Left lobe of liver (tissue), 2 donors: ENCODE measurements around the gene SELENOK. TPM values are rescaled to one million over a fixed set of nuclear protein-coding genes. Genes with fewer than 3 reads are reported as not detected.
A peak's percentile ranks its signal among the peaks of the same experiment; 100 is the strongest.

Experiments used
- ATAC-seq: fragments of 200-7000 bp; cut with Tn5 transposase; one replicate; pipeline ENCODE4 v1.9.1; 2020; ENCODE audit warnings: mild to moderate bottlenecking, moderate library complexity
- DNase-seq: peaks from one replicate; pipeline ENCODE4 v3.0.0-alpha.2; 2020; ENCODE audit warnings: low spot score
- total RNA-seq: library from RNA; stranded (reverse); gene quantifications from one replicate; pipeline ENCODE4 v1.2.1, GENCODE V29; 2021
- donor health status: DM: no; HTN: no; CAD: no; lungs with moderate emphysema.
- donor health status: DM: no; HTN: yes; CAD: no.

SELENOK gene
- total RNA-seq, 1 donor from 2014 or later, result 30.3 TPM

DNA sequence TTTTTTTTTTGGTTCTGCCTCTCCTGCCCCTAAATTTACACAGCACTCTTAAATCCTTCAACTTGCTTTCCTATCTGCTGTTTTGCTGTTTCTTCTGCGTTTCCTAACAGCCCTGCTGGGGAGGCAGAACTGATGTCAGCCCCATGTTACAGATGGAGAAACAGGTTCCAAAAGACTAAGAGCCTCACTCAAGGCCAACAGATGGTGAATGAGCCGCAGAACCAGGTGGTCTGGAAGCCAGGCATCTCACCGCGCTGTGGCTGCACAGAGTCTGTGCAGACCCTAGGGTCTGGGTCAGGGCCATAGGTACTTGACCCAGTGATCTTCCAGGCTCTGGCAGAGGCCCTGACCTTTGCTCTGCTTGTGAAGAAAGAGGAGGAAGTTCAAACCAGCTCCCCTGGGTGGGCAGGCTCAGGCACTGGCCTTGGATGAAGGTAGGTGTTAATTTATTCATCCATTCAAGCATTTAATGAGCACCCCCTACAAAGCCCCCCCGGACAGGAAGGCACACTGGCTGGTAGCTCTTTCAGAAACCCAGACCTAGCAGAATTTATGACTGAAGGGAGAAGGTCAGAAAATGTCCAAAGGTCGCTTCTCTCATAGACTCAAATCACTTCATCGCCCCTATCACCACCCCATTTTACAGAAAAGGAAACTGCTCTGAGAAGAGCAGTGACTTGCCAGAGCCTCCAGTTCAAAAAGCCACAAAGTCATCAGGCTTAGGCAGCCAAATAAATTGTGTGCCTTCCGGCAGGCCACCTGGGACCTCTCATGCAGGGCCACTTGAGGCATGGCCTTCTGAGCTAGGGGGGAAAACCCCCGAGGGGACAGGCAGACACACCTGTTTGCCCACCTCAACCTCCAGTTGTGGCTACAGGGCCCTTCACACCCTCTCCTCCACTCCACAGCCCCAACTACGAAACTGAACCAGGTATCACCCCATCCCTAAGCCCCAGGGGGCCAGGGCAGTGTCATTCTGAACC, 48.2 kb downstream of the SELENOK start:
- peak; percentile 13 for ATAC-seq
- DNase-seq, result peak; percentile 69

DNA sequence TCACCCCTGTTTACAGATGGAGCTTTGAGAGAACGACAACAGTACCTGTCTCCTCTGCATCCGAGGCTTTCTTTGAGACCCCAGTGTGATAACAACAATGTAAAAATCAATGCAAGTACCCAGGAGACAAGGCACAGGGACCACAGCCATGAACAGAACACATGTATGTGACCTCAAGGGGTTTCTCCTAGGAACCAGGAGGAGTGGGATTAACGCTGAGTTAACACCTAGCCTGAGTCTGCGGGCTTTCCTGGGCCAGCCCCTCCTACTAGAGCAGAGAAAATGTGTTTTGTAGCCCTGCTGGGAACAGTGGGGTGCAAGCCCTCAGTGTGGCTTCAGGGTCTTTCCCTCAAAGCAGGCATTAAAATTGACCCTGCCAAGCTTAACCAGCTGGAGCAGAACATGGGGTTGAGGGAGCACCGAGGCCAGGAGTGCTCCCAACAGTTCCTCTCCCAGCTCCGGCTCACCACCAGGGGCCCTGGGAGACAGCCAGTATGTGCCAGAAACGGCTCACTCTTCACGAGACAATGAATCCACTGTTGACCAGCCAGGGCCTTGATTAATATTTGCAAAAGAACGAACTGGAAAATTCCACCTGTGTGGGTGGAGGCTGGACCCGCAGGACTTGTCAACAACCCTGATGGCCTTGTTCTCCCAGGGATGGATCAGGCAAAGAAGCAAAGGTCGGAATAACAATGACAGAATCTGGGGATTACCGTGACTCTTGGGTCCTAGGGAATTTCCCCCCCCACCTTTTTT, 49.0 kb downstream of the SELENOK start:
- ATAC-seq (peak; percentile 57), DNase-seq (peak; percentile 93)

DNA sequence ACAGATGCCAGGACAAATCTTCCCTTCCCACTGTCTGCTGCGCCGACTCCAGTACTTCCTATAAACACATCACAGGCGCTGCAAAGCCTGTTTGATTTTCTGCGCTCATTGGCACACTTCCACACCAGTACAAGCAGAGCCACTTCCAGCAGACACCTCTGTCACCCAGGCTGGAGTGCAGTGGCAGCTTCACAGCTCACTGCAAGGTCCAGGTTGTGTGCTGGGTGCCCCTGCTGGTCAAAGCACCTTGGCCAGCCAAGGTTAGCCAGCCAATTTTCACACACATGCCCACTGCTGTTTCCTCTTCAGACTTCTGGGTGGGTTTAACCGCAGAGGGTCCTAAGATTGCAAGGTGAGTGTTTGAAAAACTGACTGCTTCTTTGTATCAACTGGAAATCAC, 50.4 kb downstream of the SELENOK start:
- ATAC-seq (peak; percentile 31), DNase-seq (peak; percentile 81)

DNA sequence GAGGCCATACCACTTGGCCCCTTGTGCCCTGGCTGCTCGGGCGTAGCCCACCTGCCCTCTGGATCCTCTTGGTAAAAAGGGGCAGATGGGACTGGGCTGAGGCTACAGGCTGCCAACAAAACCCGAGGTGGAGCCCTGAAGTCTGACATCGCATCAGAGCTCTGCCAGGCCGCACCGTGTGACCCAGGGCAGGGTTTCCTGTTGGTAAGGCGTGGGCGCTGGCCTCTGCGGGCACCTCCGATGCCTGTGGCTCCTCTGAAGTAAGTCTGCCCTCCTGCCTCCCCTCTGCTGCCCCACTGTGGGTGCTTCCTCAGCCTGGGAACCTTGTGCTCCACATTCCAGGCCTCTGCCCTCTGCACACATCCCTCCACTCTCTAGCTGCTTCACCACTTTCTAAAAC, 54.3 kb downstream of the SELENOK start:
- DNase-seq (no peak), ATAC-seq (no peak)

DNA sequence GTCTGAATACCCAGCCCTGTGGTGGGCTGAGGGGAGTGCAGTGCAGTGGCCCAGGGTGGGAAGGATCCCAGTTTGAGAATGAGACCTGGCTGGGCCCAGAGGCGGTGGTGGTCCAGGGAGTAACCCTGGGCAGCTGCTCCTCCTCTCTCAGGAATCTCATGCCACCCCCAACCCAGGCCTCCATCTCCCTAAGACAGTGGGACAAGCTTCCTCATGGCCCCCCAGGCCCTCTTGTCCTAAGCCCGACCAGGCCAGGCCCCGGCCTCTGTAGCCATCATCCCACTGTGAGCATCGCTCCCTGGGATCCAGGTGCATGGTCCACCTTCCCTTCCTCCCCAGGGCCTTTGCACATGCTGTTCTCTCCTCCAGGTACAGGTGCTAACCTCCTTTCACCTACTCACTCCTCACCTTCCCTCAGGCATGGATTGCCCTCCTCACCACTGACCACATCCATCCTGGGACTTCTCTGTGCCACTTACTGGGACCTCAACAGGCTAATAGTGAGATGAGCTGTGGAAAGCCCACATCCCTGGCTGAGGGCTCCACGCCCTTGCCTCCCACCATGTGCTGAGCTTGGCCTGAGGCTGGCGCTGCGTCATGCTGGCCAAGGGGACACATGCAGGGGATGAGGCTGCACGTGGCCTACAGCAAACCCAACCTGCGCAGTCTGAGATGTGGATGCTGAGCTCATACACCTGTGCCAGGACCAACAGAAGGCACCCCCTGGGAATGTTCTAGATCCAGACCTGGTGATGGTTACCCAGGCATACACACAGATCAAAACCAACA, 55.4 kb downstream of the SELENOK start:
- no peak for ATAC-seq
- no peak for DNase-seq

DNA sequence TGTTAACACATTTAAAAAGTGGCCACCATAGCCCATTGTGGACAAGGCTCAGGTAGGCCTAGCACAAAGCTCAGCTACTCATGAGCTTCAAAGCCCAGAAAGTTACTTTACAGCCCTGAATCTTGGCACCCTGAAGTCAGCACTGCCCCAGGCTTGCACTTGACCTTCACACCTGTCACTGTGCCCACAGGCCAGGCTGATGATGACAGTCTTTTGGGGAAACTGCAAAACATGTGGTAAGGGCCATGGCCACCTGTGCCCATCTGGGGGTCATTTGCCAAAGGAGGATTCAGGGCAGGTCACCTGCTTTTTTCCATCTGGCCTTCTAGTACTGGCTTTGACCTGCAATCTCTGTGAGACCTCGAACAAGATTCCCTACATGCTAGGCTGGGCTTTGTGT, 56.4 kb downstream of the SELENOK start:
- DNase-seq (no peak), ATAC-seq (peak; percentile 69)

DNA sequence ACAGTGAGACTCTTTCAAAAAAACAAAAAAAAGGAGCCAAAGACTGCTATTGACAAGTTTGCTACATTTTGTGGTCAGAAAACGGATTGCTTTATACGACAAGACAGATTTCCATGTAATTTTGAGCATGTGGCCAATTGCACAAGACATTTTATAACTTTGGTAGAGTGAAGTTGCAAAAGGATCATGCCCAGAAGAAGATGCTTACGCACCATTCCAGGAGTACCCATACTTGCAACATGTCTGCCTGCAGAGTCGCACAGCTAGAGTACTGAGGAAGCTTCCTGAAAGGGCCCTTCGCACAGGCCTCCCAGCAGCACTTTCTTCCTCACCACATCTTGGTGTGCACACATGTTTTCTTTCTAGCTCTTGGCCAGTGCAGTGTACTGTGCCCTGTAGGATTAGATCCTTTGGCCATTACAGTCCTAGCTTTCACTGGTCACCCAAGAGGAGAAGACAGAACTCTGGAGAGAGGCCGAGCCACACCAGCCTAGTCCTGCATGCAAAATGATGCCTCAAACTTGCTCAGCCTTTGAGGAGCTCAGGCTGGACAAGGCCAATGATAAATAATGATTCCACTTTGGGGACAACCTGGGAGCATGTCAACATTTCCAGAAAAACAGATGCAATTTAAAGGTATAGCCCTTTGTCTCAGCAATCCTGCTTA, 57.1 kb downstream of the SELENOK start:
- ATAC-seq (no peak), DNase-seq (no peak)

Other genes with a start within 250 kb of the SELENOK start
- gene CHDH, start 45.4 kb downstream of the SELENOK start, total RNA-seq, result 44.7 TPM
- gene IL17RB, start 45.3 kb downstream of the SELENOK start, total RNA-seq, result 23.2 TPM
- gene ACTR8, start 9.7 kb downstream of the SELENOK start, total RNA-seq, result 9.9 TPM
- 0.10 TPM for gene CACNA2D3, start 230.7 kb upstream of the SELENOK start, total RNA-seq